ENCODE measurements around the gene MMP26. TPM values are rescaled to one million over a fixed set of nuclear protein-coding genes. Genes with fewer than 3 reads are reported as not detected.
"Not testable (repeated sequence)": the region's sequence is repeated elsewhere in the genome, so short reads cannot be mapped to it uniquely, and the experiment has no call there.

MMP26 gene
- total RNA-seq, 1 donor from 2014 or later: not detected

DNA sequence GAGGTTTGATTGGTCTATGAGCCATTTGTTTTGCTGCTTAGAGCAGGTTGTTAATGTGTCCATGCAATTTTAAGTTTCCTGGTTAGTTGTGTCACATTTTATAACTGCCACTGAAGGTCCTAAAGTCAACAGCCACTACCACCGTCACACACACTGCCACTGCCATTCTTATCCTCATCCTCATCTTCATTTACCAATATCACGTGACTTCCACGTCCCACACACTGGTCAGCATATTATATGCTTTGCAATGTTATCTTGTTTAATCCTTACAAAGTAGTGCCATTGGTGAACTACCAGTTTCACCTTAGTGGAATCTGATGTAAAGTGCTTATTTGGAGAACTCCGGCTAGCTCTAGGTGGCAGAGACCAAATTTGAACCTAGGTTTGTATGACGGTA is 9.7 kb downstream of the MMP26 start:
- FAIRE-seq (no peak), DNase-seq (ENCODE audit: low spot score in 2 of 2) (no peak)

DNA sequence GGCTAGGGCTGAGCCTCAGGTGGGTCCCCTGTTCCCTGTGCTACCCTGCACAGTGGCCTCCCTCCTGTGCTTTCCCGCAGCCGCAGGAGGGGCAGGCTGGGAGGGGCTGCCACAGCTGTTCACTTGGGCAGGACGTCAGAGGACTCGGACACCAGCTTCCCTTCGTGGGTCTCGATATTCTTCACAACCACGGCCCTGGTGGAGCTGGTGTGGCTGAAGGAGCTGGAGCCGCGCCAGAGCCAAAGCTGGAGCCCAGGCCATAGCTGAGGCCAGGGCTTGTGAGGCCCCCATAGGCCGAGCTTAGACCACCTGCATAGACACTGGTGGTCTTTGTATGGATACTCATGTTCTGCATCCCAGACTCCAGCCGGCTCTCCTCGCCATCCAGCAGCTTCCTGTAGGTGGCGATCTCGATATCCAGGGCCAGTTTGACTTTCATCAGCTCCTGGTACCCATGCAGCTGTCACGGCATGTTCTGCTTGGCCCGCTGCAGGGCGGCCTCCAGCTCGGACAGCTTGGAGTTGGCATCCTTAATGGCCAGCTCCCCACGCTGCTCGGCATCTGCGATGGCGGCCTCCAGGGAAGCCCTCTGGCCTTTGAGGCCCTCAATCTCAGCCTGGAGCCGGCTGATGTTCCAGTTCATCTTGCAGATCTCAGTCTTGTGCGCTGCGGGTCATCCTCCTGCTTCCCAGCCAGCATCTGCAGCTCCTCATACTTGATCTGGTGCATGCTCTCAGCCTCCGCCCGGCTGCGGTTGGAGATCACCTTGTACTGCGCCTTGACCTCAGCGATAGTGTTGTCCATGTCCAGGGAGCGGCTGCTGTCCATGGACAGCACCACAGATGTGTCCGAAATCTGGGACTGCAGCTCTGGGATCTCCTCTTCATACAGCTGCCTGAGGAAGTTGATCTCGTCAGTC is 18.3 kb downstream of the MMP26 start:
- not testable (repeated sequence) for FAIRE-seq; DNase-seq (ENCODE audit: low spot score in 2 of 2)

DNA sequence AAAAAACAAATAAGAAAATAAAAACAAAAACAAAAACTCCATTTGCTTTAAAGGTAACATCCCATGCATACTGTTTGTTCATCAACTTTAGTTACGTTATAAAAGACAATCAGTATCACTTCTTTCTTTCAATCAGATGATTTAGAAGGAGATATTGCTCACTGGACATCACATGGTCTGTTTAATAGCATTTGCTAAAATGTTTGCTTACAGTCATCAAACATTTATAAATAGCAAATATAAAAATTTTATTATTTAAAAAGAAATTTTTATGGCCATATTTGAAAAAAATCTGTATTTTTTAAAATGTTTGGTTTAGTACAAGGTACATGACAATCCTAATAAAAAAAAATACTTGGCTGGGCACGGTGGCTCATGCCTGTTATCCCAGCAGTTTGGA is 22.6 kb downstream of the MMP26 start:
- DNase-seq (ENCODE audit: low spot score in 2 of 2) (no peak), FAIRE-seq (no peak)

DNA sequence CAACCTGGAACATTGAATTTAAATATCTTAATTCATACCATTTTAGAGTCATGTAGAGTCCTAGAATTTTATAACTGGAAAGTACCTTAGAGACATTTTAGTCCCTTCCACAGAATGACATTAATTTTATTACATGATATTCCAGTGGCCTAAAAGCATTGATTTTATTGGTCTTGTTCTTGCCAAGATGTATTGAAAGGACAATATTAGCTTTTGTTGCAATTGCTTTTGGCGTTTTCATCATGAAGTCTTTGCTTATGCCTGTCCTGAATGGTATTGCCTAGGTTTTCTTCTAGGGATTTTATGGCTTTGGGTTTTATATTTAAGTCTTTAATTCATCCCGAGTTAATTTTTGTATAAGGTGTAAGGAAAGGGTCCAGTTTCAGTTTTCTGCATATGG is 36.2 kb downstream of the MMP26 start:
- no peak for DNase-seq (ENCODE audit: low spot score in 2 of 2)
- no peak for FAIRE-seq

DNA sequence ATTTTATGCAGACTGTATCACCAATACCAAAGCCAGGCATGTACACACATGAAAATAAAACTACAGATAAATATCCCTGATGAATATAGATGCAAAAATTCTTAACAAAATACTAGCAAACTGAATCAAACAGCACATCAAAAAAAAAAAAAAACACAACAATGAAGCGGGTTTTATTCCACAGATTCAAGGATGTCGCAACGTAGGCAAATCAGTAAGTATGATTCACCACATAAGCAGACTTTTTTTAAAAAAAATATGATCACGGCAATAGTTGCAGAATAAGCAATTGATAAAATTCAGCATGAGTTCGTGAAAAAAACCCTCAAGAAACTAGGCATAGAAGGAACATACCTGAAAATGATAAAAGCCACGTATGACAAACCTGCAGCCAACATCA is 43.9 kb downstream of the MMP26 start:
- no peak for DNase-seq (ENCODE audit: low spot score in 2 of 2)
- FAIRE-seq: no peak

DNA sequence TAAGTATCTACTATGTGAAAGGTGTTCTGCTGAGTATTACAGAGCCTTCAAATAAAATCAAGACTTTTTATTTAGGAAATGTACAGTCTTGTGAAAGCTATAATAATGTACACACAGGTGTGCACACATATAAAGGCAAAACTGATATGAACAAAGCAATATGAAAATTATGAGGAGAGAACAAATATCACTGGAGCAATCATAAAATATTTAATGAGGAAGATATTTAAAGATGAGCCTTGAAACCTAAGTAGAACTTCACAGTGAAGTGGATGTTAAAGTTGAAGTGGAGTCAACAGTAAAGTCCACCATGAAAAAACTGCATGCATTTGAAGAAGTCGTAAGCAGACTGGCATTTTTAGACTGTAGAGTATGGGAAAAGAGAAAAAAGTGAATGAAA is 46.6 kb downstream of the MMP26 start:
- no peak for FAIRE-seq

More for the DNA sequence above, 46.6 kb downstream of the MMP26 start:
- DNase-seq (ENCODE audit: low spot score in 2 of 2): no peak

Other genes with a start within 250 kb of the MMP26 start
- not detected for gene OR52K1, start 222.1 kb upstream of the MMP26 start, total RNA-seq
- gene OR52M1, start 159.6 kb upstream of the MMP26 start, total RNA-seq: not detected
- not detected for gene OR52I2, start 123.0 kb upstream of the MMP26 start, total RNA-seq
- gene OR52I1, start 110.7 kb upstream of the MMP26 start, total RNA-seq: not detected
- 10.2 TPM for gene TRIM68, start 96.6 kb upstream of the MMP26 start, total RNA-seq
- gene OR51D1, start 67.3 kb upstream of the MMP26 start, total RNA-seq: not detected
- 0.41 TPM for gene OR51E1, start 60.8 kb upstream of the MMP26 start, total RNA-seq
- gene OR51E2, start 6.9 kb upstream of the MMP26 start, total RNA-seq: under 0.01 TPM
- gene OR51F1, start 65.2 kb downstream of the MMP26 start, total RNA-seq: not detected
- gene OR52R1, start 99.6 kb downstream of the MMP26 start, total RNA-seq: not detected
- not detected for gene OR51F2, start 116.5 kb downstream of the MMP26 start, total RNA-seq
- not detected for gene OR51S1, start 144.4 kb downstream of the MMP26 start, total RNA-seq
- gene OR51T1, start 177.1 kb downstream of the MMP26 start, total RNA-seq: not detected
- not detected for gene OR51A7, start 199.0 kb downstream of the MMP26 start, total RNA-seq
- gene OR51G2, start 214.6 kb downstream of the MMP26 start, total RNA-seq: not detected
- gene OR51G1, start 219.6 kb downstream of the MMP26 start, total RNA-seq: not detected
- gene OR51A4, start 242.8 kb downstream of the MMP26 start, total RNA-seq: not detected

Measured in frontal cortex (tissue), 4 donors.